ENCODE results near the gene CES3. TPM values are rescaled to one million over a fixed set of nuclear protein-coding genes. Genes with fewer than 3 reads are reported as not detected.

The CES3 gene
- total RNA-seq, 2 experiments from 2014 or later = 2.1 to 2.9 TPM

DNA sequence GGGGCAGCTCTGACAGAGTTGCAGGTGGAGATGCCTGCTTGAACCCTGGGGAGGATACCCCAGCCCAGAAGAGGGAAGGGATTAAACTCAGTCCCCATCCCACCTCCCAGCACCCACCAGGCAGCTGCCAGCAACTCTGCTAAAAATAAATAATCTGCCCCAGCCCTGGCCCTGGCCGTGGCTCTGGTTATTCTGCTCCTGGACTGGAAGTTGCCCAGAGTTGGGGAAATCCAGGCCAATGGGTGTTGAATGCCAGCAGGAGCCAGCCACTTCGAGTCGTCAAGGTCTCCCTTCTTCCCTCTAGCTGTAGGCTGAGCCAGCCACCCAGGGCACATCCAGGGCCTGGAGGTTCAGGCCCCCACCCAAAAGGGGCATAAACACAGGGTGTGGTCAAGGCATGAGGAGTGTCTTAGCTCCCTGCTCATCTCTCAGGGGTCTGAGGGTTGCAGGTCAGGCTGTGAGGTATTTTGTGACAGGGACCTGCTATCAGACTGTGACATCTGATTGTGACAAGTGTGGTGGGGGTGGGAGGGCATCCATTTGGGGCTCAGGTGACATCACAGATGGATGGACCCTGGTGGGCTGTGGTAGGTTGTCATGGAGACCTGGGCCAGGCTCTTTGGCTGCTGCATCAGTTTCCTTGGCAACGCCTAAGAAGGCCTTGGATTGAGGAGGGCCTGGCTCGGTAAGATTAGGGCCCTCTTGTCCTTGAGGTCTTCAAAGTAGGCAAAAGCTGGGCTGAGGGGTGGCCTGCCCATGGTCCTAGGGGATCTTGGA, 34.7 kb upstream of the CES3 start:
- TF ChIP-seq, protein P1, sequence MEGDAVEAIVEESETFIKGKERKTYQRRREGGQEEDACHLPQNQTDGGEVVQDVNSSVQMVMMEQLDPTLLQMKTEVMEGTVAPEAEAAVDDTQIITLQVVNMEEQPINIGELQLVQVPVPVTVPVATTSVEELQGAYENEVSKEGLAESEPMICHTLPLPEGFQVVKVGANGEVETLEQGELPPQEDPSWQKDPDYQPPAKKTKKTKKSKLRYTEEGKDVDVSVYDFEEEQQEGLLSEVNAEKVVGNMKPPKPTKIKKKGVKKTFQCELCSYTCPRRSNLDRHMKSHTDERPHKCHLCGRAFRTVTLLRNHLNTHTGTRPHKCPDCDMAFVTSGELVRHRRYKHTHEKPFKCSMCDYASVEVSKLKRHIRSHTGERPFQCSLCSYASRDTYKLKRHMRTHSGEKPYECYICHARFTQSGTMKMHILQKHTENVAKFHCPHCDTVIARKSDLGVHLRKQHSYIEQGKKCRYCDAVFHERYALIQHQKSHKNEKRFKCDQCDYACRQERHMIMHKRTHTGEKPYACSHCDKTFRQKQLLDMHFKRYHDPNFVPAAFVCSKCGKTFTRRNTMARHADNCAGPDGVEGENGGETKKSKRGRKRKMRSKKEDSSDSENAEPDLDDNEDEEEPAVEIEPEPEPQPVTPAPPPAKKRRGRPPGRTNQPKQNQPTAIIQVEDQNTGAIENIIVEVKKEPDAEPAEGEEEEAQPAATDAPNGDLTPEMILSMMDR (IDR thresholded peaks at IDR 0.05) = no peak
- Mint-ChIP-seq H3K4me1 (ENCODE audit: low read depth) (peaks cover 12% of the 10 kb centered on the region), H3K27ac (no peak overlapping the region), H3K36me3 (ENCODE audit: low read depth) (no peaks in the 10 kb centered on the region), H3K9me3 (no peaks in the 10 kb centered on the region), H3K27me3 (peaks cover 33% of the 10 kb centered on the region), H3K4me3 (no peak overlapping the region)
- ATAC-seq (no peak), DNase-seq (no peak)
- intact Hi-C loops (cut with micrococcal nuclease) = no loop called here
- POLR2A ChIA-PET = interaction anchor here (0.9 to 1.3 kb wide), 4 partner anchors 14 to 46 kb away, joined by 3 to 4 read pairs (median 3); partner anchors contain the start of gene PDP2
- CTCF ChIA-PET = interaction anchor here (0.9 to 7.6 kb wide), 8 partner anchors 13 to 100 kb away, joined by 3 to 54 read pairs (median 3); partner anchors contain the start of gene NAE1

DNA sequence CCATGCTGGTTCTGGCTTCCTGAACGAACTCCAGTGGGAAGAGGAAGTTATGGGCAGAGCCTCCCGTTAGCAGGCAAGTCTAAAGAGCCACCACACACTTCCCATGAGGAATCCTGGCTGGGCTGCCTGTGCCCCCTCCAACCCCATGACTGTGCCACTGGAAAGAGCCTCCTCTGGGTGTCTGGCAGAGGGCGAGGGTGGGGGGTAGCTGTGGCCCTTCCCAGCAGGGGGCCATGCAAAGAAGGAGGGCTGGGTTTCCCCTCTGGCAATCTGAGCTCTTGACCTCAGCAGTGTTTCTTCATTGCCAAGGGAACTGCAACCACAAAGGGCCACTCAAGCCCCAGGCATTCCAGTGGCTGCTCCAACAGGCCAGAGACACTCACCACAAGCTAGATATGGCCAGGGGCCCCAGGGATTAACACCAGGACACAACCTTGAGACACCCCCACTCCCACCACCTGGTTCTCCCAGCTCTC, 34.1 kb upstream of the CES3 start:
- CTCF ChIA-PET = interaction anchor here (1.0 to 7.6 kb wide), 5 partner anchors 16 to 97 kb away, joined by 3 to 54 read pairs (median 5); partner anchors contain the start of gene NAE1
- ATAC-seq (no peak), DNase-seq (no peak)
- TF ChIP-seq, protein P1 (IDR thresholded peaks at IDR 0.05) = no peak
- Mint-ChIP-seq H3K27me3 (peaks cover 32% of the 10 kb centered on the region), H3K27ac (no peak overlapping the region), H3K4me1 (ENCODE audit: low read depth) (peaks cover 15% of the 10 kb centered on the region), H3K36me3 (ENCODE audit: low read depth) (peaks cover 2% of the 10 kb centered on the region), H3K9me3 (no peaks in the 10 kb centered on the region), H3K4me3 (no peak overlapping the region)
- POLR2A ChIA-PET = interaction anchor here (1.3 kb wide), 1 partner anchor 32 kb away, joined by 3 read pairs; no protein-coding TSS in a partner anchor
- intact Hi-C loops (cut with micrococcal nuclease) = no loop called here

DNA sequence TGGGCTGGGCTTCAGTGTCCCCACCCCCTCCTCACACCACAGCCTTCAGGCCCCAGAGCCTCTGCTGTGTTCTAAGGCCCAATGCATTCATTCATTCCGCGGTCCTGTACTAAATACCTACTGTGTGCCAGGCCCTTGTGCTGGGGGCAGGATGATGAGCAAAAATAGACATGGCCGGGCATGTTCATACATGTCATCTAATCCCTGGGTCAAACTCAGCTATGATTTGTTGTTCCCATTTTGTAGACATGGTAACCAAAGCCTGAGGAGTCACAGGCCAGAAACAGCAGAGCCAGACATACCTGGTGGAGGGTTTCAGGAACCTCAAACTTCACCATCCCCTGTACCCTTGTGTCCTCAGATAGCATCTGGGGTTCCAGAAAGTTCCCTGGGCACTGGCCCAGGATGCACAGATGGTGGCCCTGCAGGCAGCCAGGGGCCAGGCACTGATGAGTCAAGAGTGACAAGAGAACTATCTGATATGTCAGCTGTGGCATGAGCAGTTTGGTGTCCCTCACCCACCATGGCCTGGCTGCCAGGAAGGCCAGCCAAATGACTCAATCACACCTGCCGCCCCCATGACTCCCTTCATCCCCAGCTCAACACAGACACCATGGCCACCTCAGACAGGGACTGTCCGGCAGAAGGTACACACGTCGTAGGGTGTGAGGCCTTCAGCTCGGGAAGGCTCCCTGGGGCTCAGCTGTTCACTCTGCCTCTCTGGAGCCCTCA, 33.0 kb upstream of the CES3 start:
- TF ChIP-seq, protein P1 (IDR thresholded peaks at IDR 0.05) = no peak
- CTCF ChIA-PET = interaction anchor here (0.7 to 7.6 kb wide), 18 partner anchors 8 to 227 kb away, joined by 3 to 54 read pairs (median 4); partner anchors contain the start of genes CDH16 and NAE1
- intact Hi-C loops (cut with micrococcal nuclease) = no loop called here
- H3K9me3 Mint-ChIP-seq = no peaks in the 10 kb centered on the region
- peaks cover 26% of the 10 kb centered on the region for H3K4me1 Mint-ChIP-seq (ENCODE audit: low read depth)
- POLR2A ChIA-PET = interaction anchor here (1.0 kb wide), 1 partner anchor 9 kb away, joined by 3 read pairs; the partner anchor contains the start of gene CDH16
- peaks cover 29% of the 10 kb centered on the region for H3K27me3 Mint-ChIP-seq
- ATAC-seq = peak; percentile 45
- peaks cover 10% of the 10 kb centered on the region for H3K36me3 Mint-ChIP-seq (ENCODE audit: low read depth)
- peak; percentile 46 for DNase-seq
- H3K27ac Mint-ChIP-seq = peak overlapping the region; percentile 21
- no peak overlapping the region for H3K4me3 Mint-ChIP-seq

DNA sequence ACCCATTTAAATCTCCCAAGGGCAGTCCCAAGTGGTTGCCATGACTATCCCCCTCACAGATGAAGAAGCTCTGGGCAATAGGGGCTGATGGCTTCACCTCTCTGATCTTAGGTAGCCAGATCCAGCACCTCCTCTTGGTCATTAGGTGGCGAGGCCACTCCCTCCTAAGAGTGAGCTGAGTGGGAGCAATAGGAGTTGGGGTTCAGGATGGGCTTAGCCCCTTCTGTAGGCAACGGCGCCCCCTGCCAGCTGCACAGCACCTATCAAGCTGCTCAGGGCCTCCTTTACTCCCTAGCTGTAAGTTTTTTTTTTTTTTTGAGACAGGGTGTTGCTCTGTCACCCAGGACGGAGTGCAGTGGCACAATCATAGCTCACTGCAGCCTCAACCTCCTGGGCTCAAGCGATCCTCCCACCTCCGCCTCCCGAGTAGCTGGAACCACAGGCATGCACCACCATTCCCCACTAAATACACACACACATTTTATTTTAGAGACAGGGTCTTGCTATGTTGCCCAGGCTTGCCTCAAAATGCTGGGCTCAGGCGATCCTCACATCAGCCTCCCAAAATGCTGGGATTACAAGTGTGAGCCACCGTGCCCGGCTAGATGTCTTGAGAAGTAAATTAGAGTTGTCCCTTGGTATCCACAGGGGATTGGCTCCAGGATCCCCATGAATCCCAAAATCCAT, 32.2 kb upstream of the CES3 start:
- no peaks in the 10 kb centered on the region for H3K9me3 Mint-ChIP-seq
- ChIA-PET CTCF (interaction anchor here (0.6 to 7.6 kb wide), 18 partner anchors 8 to 226 kb away, joined by 3 to 54 read pairs (median 4); partner anchors contain the start of genes CDH16 and NAE1), POLR2A (no interaction called here)
- TF ChIP-seq, protein P1 (IDR thresholded peaks at IDR 0.05) = peak; percentile 55
- H3K27me3 Mint-ChIP-seq = peaks cover 21% of the 10 kb centered on the region
- peak; percentile 71 for DNase-seq
- H3K27ac Mint-ChIP-seq = no peak overlapping the region
- H3K4me1 Mint-ChIP-seq (ENCODE audit: low read depth) = peaks cover 33% of the 10 kb centered on the region
- peaks cover 17% of the 10 kb centered on the region for H3K36me3 Mint-ChIP-seq (ENCODE audit: low read depth)
- H3K4me3 Mint-ChIP-seq = no peak overlapping the region
- intact Hi-C loops (cut with micrococcal nuclease) = no loop called here
- peak; percentile 48 for ATAC-seq

All from activated CD8-positive, alpha-beta T cell treated with anti-CD3 and anti-CD28 coated beads for 36 hours (primary cell).